DMS53 treated with DMSO at 0.1 percent for 48 hours (cell line): Measurements from ENCODE around the gene PDE3B.
"Not testable (repeated sequence)": the region's sequence is repeated elsewhere in the genome, so short reads cannot be mapped to it uniquely, and the experiment has no call there.

Source experiments
- DNase-seq: peaks from one replicate; lab custom pipeline; 2025; ENCODE audit not compliant: unreplicated experiment; lab: John Stamatoyannopoulos, UW

PDE3B gene

GRCh38 chr11:14742849-14743559 lies 99.4 kb downstream of the PDE3B start:
- DNase-seq = no peak

DNA sequence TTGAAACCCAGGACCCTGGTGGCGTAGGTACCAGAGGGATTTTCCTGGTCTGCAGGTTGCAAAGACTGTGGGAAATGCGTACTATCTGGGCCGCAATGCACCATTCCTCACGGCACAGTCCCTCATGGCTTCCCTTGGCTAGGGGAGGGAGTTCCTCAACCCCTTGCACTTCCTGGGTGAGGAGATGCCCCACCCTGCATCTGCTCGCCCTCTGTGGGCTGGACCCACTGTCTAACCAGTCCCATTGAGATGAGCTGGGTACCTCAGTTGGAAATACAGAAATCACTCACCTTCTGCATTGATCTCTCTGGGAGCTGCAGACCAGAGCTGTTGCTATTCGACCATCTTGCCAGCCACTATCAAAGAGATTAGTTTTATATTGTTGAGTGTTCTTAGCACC lies 100.1 kb downstream of the PDE3B start:
- DNase-seq = not testable (repeated sequence)

DNA sequence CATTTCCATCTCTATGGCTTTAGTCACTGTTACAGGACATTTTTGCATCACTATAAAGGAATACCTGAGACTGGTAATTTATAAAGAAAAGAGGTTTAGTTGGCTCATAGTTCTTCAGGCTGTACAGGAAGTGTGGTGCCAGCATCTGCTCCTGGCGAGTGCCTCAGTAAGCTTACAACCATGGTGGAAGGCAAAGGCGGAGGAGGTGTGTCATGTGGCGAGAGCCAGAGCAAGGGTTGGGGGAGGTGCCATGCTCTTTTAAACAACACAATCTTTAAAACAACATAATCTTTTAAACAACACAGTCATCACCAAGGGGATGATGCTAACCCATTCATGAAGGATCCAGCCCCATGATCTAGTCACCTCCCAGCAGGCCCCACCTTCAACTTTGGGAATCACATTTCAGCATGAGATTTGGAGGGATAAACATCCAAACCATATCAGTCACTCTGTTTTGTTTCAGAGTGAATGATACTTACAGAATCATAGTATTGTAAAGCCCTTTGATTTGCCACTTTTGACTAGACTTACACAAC lies 103.3 kb downstream of the PDE3B start:
- DNase-seq = no peak

DNA sequence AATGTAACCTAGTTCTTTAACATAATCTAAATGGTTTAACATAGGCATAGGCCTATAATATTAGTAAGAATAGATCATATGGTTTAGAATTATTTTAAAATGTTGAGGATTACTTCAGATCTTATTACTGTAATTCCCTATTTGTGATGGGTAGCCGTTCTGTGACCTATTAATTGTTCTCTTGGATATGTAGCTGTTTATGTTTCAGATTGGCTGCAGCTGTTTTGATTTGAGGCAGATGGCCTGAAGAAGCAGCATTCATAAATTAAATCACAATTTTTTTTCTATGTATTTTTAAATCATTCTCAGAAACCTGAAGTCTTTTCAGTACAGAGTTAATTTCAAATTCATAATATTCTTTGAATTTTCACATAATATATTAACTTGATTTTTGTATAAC lies 104.5 kb downstream of the PDE3B start:
- DNase-seq = no peak

GRCh38 chr11:14750911-14751310 lies 107.3 kb downstream of the PDE3B start:
- no peak for DNase-seq

DNA sequence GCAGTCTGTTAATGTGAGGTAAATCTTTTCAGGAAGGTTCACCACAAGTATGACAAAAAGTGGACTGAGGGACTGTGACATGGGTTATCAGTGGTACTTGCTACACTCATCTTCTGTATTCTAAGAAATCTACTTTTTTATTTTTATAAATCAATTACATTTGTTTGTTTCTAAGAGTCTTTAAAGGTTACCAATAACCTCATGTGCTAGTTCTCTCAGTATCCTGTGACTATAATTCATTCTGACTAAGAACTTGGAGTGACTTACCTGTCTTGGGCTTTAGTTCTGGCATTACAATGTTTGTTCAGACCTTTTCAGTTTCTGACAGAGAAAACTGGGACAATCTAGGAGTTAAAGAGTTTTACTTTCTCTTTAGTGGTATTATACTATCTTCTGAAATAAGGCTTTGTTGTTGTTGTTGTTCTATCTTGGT lies 108.4 kb downstream of the PDE3B start:
- DNase-seq = no peak

DNA sequence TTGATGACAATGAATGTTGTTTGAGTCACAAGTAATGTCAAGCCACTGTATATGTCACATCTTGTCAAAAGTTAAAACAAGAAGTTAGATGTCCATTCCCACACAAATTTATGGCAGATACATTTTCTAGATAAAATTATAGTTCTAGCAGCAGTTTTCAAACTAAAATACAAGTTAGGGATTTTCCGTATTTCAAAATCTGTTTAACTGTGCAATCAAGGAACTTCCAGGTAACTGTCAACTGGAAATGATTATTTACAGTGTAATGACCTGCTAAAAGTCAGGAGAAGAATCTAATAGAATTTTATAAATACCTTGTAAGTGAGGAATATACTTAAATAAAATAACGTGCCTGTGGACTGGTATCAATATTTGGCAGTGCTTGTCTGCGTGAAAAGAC lies 111.5 kb downstream of the PDE3B start:
- DNase-seq = no peak

- DNase-seq = no peak
These were observed 112.7 kb downstream of the PDE3B start for GRCh38 chr11:14756349-14756748.

DNA sequence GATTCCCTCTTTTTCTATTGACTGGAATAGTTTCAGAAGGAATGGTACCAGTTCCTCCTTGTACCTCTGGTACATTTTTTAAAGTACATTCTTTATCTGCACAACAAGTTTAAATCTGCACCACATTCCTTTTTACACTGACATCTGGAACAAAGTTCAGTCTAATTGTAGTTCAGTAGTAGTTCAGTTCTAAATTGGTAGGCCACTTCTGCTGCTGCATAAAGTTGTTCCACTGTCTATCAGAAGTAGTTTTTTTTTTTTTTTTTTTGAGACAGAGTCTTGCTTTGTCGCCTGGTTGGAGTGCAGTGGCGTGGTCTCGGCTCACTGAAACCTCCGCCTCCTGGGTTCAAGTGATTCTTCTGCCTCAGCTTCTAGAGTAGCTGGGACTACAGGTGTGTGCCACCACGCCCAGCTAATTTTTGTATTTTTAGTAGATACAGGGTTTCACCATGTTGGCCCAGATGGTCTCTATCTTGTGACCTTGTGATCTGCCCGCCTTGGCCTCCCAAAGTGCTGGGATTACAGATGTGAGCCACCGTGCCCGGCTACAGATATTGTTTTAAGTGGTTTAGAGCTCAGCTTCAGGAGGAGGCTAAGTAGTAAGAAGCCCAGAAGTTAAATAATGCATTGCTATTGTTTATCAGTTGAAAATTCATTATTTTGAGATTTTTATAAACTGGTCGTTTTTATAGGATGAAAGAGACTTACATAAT lies 115.9 kb downstream of the PDE3B start:
- DNase-seq = not testable (repeated sequence)

GRCh38 chr11:14764179-14764578 lies 120.6 kb downstream of the PDE3B start:
- no peak for DNase-seq

DNA sequence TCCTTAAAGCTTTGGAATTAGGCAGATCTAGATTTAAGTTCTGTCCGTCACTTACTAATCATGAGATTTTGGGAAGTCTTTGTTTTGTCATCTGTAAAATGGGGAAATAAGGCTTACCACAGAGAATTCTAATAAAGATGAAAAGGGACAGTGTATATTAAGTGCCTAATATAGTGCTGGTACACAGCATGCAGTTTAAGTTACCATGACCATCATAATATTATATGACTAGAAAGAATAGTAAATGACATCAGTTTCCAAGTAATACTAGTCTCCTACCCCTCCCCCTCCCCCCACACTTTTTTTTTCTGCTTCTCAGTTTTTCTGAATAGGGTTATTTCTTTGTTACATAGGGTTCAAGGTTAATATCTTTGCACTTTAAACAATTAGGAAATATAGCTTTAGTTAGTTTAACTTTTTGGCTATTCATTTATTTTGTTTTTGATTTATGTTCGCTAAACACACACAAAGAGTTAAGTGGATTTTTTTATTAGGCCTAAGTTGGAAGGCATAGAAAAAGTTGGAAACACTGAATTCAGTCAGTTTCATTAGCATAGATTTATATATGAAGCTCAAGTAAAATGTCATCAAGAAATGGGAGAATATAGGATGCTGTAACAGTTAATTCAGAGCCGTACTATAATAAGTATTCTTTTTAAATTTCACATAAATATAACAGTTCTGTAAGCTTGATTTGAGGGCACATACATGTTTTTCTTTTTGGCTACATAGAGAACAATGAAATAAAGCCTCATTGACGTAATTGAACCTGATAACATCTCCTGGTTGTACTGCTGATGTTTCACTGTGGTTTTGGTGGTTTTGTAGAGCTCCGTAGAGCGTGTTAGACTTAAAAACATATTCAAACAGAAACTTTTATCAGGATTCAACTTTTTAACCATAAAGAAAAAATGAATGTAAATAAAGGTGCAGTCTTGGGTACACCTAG lies 121.2 kb downstream of the PDE3B start:
- no peak for DNase-seq

DNA sequence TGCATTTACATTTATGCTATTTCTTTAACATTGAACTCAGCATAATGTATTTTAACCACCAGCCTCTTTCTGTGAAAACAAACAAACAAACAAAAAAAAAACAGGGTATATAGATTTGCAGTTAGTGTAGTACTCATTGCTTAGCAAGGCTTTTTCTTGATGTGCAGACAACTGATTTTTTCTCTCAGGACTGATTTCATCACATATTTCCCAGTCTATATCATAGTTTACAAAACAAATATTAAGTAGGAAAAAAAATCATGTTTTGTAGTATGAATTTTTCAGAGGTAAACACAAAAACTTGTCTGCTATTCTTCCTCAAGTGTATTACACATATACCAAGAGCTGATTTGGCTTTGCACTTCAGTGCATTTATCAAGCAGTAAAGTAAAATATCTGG lies 123.0 kb downstream of the PDE3B start:
- no peak for DNase-seq

DNA sequence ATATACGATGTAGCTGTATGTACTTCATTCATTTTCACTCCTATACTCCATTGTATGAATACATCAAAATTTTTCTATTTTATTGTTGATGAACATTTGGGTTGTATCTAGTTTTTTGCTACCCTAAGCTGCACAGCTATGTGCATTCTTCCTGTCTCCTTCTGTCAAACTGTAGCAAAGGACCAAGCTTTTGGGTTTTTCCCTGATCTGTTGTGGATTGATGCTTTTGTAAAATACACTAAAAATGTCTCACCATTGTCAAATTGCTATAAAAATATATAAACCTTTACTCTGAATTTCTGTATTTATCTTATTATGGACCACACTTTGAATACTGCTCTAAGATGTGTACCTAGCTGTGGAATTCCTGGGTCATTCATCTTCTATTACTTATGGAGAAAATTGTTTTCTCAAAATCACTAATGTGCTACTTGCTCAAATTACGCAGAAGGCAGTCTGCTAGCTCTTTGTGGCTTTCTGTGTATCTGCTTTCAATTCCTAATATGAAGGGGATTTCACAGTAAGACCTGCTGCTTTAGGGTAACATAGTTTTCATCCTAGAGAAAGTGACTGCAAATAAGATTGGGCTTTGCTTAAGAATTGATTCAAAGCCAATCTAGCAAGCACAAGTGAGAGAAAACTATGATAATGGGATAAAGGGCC lies 125.1 kb downstream of the PDE3B start:
- no peak for DNase-seq

- no peak for DNase-seq
These were observed 130.2 kb downstream of the PDE3B start for GRCh38 chr11:14773755-14774154.

GRCh38 chr11:14774721-14775120 lies 131.1 kb downstream of the PDE3B start:
- DNase-seq = no peak

DNA sequence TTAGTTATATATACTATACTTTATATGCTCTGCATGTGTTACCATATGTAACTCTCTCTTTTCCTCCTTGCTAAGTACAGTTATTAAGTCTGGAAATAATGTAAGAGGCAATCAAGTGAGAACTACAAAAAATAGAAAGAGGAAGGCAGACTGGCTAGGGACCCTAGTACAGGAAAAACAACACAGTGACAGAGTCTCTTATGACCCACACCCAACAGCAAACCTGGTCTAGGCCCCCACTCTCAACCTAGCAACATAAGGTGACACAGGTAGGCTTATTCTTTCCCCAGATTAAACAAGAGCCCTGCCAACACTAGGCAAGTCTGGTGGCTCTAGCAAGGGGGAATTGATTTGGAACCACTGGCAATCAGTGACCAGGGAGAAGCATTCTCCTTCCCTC lies 132.3 kb downstream of the PDE3B start:
- DNase-seq = no peak

DNA sequence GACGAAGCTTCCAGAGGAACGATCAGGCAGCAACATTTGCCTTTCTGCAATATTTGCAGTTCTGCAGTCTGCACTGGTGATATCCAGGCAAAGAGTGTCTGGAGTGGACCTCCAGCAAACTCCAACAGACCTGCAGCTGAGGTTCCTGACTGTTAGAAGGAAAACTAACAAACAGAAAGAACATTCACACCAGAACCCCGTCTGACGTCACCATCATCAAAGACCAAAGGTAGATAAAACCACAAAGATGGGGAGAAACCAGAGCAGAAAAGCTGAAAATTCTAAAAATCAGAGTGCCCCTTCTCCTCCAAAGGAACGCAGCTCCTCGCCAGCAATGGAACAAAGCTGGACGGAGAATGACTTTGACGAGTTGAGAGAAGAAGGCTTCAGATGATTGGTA lies 134.9 kb downstream of the PDE3B start:
- not testable (repeated sequence) for DNase-seq

- DNase-seq = no peak
These were observed 140.2 kb downstream of the PDE3B start for GRCh38 chr11:14783788-14784187.

DNA sequence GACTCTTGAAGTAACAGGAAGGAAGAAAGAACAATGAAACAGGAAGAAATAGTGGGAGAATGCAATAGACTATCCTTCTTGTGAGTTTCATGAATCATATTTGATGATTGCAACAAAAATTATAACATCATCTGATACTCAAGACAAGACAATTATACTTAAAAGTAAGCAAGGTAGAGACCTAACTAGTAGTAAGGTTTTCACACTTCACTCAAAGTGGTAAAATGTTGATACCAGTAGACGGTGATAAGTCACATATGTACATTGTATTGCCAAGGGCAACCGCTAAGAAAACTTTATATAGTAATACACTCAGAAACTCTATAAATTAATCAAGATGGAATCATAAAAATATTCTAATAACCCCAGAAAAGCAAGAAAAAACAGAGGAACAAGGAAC lies 140.6 kb downstream of the PDE3B start:
- no peak for DNase-seq

GRCh38 chr11:14789879-14790484 lies 146.4 kb downstream of the PDE3B start:
- DNase-seq = peak; percentile 29
